CD4-positive, alpha-beta T cell treated with Interferon alpha-2 for 1 hour (primary cell): ENCODE measurements around the gene PLXND1.
"Not testable (repeated sequence)": the region's sequence is repeated elsewhere in the genome, so short reads cannot be mapped to it uniquely, and the experiment has no call there.

Experiments
- DNase-seq, 2 donors: peaks; one replicate each; pipeline ENCODE4 v3.0.0-alpha.2; 2020 to 2022

PLXND1 gene

DNA sequence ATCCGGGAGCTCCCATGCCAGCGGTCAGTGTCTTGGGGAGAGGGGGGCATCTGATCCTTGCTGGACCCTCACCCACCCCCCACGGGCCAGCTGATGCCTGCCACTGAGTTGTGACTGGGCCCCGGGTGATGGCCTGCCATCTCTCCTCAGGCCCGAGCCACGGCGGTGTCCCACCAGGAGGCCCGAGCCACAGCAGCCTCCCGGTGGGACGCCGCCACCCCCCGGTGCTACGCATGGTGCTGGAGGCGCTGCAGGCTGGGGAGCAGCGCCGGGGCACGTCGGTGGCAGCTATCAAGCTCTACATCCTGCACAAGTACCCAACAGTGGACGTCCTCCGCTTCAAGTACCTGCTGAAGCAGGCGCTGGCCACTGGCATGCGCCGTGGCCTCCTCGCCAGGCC lies 59.2 kb downstream of the PLXND1 start:
- DNase-seq, result no peak

- DNase-seq, result not testable (repeated sequence)
Observed at GRCh38 chr3:129545951-129546350, 60.5 kb downstream of the PLXND1 start.

DNA sequence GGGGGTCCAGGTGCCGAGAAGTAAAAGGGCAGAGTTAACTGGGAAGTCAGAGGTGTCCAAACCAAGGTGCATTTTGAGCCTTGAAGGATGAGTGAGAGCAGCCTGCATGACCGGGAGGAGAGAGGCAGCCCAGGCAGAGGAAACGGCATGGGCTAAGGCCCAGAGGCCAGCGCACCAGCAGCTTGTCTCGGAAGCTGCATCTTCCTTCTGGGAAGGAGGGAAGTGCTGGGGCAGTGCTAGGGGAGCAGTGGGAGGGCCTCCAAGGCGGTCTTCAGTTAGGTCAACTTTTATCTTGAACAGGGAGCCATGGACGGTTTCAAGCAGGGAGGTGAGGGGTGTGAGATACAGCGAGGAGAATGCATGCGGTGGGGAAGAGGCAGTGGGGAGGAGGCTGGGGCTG lies 62.5 kb downstream of the PLXND1 start:
- DNase-seq, result no peak

GRCh38 chr3:129543156-129543790 lies 63.2 kb downstream of the PLXND1 start, which contains the start of gene H1-8:
Gene H1-8 (plus strand): TSS chr3:129543175. CDS start chr3:129543219, 44 bp downstream.
- no peak for DNase-seq

DNA sequence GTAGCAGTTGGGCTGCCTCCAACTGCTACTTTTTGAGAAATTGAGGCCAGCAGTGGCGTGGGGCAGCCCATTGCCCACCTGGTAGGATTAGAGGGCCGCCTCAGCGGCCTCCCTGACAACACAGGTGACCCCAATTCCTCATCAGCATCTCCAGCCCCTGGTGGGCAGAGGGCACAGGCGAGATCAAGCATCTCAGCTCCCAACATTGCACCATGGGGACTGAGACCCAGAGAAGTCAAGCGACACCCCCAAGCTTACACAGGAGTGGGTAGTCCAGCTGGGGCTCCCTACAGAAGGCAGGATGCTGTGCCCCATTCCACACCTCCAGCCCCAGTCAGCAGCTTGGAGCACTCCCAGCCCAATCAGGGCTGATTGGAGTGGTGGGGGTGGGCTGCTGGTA lies 63.7 kb downstream of the PLXND1 start:
- no peak for DNase-seq

DNA sequence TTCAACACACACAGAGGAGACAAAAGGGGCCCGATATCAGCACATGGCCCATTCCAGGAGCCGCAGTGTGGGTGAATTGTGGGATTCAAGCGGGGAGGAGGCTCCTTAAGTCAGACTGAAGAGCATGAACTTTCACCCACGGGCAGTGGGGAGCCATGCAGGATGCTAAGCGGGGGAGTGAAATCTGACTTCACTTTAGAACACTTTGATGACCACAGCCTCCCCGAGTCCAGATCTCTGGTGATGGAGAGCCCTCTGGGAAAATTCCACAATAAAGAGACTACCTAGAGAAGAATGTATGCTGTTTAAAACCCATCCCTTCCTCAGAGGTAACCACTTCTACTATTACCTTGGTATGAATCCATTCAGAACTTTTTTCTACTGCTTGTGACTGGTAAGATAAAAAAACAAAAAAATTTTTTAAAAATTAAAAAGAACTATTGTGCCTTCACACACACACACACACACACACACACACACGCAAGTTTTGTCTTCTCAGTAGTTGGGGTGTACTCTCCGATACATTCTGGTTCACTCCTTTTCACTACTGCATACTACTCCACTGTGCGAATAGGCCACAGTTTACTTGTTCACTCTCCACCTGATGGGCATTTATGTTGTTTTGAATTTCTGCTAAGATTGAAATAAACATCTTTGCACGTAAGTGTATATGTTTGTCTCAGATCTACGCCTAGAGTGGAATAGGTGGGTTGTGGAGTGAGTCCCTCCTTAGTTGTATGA lies 65.5 kb downstream of the PLXND1 start:
- no peak for DNase-seq

DNA sequence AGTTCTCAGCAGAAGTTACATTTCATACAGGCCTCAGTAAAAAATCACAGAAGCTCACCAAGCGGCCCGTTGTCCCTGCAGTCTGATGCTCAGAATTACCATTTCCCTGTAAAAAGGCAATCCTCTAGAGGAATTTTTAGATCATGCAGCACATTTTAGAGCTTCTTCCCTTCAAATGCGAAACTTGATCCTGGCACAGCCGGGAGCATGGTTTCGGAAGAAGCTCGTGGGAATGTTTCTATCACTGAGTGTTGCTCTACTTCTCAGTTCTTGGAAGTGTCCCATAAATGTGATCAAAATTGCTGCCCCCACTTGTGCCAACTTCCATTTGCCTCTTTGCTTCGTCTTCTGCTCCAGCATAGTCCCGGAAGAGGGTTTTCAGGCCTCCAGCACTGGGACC lies 67.3 kb downstream of the PLXND1 start:
- DNase-seq, result no peak

GRCh38 chr3:129536804-129537203 lies 69.7 kb downstream of the PLXND1 start:
- DNase-seq, result no peak

GRCh38 chr3:129536374-129536667 lies 70.2 kb downstream of the PLXND1 start:
- no peak for DNase-seq

GRCh38 chr3:129535075-129535474 lies 71.4 kb downstream of the PLXND1 start:
- no peak for DNase-seq

DNA sequence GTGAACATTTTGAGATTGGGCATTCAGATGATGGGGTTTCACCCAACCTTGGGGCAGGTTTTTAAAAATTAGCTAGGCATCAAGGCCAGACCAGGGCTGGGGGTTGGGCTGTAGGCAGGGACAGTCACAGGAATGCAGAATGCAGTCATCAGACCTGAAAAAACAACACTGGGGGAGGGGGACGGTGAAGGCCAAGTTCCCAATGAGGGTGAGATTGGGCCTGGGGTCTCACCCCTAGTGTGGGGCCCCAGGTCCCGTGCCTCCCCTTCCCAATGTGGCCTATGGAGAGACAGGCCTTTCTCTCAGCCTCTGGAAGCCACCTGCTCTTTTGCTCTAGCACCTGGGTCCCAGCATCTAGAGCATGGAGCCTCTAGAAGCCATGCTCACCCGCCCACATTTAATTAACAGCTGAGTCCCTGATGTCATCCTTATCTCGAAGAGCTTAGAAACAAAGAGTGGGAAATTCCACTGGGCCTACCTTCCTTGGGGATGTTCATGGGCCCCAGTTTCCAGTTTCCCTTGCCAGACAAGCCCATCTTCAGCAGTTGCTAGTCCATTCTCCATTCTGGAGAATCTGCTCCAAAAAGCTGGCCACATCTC lies 71.9 kb downstream of the PLXND1 start:
- no peak for DNase-seq

GRCh38 chr3:129533406-129533805 lies 73.1 kb downstream of the PLXND1 start:
- DNase-seq, result no peak

DNA sequence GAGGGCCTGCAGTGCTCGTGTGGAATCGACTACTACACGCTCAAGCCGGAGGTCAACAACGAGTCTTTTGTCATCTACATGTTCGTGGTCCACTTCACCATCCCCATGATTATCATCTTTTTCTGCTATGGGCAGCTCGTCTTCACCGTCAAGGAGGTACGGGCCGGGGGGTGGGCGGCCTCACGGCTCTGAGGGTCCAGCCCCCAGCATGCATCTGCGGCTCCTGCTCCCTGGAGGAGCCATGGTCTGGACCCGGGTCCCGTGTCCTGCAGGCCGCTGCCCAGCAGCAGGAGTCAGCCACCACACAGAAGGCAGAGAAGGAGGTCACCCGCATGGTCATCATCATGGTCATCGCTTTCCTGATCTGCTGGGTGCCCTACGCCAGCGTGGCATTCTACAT lies 74.2 kb downstream of the PLXND1 start:
- DNase-seq, result no peak

GRCh38 chr3:129531699-129532098 lies 74.8 kb downstream of the PLXND1 start:
- no peak for DNase-seq

GRCh38 chr3:129530821-129531220 lies 75.7 kb downstream of the PLXND1 start:
- no peak for DNase-seq

DNA sequence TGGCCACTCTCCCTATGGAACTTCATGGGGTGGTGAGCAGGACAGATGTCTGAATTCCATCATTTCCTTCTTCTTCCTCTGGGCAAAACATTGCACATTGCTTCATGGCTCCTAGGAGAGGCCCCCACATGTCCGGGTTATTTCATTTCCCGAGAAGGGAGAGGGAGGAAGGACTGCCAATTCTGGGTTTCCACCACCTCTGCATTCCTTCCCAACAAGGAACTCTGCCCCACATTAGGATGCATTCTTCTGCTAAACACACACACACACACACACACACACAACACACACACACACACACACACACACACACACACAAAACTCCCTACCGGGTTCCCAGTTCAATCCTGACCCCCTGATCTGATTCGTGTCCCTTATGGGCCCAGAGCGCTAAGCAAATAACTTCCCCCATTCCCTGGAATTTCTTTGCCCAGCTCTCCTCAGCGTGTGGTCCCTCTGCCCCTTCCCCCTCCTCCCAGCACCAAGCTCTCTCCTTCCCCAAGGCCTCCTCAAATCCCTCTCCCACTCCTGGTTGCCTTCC lies 76.2 kb downstream of the PLXND1 start:
- DNase-seq, result no peak

DNA sequence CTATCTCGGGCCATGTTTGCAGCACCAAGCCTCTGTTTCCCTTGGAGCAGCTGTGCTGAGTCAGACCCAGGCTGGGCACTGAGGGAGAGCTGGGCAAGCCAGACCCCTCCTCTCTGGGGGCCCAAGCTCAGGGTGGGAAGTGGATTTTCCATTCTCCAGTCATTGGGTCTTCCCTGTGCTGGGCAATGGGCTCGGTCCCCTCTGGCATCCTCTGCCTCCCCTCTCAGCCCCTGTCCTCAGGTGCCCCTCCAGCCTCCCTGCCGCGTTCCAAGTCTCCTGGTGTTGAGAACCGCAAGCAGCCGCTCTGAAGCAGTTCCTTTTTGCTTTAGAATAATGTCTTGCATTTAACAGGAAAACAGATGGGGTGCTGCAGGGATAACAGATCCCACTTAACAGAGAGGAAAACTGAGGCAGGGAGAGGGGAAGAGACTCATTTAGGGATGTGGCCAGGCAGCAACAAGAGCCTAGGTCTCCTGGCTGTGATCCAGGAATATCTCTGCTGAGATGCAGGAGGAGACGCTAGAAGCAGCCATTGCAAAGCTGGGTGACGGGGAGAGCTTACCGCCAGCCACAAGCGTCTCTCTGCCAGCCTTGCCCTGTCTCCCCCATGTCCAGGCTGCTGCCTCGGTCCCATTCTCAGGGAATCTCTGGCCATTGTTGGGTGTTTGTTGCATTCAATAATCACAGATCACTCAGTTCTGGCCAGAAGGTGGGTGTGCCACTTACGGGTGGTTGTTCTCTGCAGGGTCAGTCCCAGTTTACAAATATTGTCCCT lies 76.9 kb downstream of the PLXND1 start:
- no peak for DNase-seq

GRCh38 chr3:129528589-129529100 lies 77.8 kb downstream of the PLXND1 start, which contains the start of gene RHO:
Gene RHO (plus strand): TSS chr3:129528639. CDS start chr3:129528734, 95 bp downstream.
- DNase-seq, result no peak

DNA sequence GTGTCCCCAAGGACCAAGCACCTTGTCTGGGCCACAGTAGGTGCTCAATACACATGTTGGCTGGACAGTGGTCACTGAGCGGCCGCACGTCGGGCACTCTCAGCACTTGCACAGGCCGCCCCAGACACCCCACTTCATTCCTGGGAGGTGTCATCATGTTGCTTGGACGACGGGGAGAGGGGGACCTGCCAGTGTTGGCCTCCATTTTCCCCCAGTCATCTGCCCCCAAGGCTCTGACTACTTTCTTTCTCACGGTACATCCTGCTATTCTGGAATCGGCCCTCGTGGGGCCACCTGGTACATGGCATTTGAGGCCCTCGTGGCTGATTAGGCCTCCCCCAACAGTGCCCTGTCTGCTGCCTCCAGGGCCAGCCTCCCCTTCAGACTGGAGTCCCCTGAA lies 79.2 kb downstream of the PLXND1 start:
- no peak for DNase-seq

DNA sequence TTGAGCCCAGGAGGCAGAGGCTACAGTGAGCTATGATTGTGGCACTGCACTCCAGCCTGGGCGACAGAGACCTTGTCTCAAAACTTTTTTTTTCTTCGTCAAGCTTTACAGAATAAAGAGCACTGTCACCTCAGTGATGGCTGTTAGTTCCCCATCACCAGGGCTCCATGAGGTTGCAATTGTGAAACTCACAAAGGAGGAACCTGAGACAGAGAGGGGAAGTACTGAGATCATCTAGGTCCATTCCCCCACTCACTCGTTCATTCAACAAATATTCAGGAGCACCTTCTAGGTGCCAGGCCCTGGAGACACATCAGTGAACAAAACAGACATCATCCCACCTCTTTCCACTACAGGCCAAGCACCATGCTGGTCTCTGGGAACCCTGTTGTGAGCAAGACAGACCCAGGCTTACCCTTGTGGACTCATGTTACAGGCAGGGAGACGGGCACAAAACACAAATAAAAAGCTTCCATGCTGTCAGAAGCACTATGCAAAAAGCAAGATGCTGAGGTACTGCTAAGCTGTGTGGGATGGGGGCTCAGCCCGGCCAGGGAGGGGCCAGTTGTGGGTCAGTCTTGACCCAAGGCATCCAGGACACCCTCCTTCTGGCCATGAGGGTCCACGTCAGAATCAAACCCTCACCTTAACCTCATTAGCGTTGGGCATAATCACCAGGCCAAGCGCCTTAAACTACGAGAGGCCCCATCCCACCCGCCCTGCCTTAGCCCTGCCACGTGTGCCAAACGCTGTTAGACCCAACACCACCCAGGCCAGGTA lies 80.2 kb downstream of the PLXND1 start:
- peak; percentile 14 to 56 for DNase-seq

- DNase-seq, result peak in 1 of 2 donors; percentile 48
Observed at GRCh38 chr3:129525341-129525968, 81.0 kb downstream of the PLXND1 start.

DNA sequence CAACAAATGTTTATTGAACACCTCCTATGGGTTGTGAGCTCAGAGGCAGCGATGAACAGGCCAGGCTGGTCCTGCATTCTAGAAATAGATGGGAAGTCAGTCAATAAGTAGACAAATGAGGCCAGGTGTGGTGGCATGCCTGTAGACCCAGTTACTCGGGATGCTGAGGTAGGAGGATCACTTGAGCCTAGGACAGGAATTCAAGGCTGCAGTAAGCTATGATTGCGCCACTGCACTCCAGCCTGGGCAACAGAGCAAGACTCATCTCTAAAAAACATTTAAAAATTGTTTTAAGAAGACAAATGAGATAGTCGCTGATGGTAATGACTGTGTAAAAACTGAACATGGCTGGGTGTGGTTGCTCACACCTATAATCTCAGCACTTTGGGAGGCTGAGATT lies 82.4 kb downstream of the PLXND1 start:
- no peak for DNase-seq
